ENCODE data around the gene CPPED1.

CPPED1 gene

DNA sequence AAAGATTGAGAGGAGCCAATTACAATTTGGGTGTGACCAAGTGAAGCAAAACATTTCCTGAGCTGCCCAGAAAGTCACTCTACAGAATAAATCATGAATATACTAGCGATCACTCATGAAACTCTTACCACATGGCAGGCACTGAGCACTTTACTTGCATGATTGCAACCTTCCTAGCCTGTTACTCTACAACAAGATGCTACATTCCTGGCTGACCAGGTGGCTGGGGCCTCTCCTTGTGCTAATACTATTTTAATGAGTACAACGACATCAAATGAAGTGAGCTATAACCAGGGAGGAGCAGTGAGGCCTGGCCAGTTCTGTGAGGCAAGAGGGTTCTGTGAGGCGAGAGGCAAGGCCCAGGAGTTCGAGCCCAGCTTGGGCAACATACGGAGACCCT lies 75.2 kb downstream of the CPPED1 start:
- H3K27ac ChIP-seq: no peak overlapping the region
- TF ChIP-seq, protein P1, sequence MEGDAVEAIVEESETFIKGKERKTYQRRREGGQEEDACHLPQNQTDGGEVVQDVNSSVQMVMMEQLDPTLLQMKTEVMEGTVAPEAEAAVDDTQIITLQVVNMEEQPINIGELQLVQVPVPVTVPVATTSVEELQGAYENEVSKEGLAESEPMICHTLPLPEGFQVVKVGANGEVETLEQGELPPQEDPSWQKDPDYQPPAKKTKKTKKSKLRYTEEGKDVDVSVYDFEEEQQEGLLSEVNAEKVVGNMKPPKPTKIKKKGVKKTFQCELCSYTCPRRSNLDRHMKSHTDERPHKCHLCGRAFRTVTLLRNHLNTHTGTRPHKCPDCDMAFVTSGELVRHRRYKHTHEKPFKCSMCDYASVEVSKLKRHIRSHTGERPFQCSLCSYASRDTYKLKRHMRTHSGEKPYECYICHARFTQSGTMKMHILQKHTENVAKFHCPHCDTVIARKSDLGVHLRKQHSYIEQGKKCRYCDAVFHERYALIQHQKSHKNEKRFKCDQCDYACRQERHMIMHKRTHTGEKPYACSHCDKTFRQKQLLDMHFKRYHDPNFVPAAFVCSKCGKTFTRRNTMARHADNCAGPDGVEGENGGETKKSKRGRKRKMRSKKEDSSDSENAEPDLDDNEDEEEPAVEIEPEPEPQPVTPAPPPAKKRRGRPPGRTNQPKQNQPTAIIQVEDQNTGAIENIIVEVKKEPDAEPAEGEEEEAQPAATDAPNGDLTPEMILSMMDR (conservative IDR thresholded peaks at IDR 0.05): no peak
- TF ChIP-seq ZFX (IDR thresholded peaks at IDR 0.05): no peak

DNA sequence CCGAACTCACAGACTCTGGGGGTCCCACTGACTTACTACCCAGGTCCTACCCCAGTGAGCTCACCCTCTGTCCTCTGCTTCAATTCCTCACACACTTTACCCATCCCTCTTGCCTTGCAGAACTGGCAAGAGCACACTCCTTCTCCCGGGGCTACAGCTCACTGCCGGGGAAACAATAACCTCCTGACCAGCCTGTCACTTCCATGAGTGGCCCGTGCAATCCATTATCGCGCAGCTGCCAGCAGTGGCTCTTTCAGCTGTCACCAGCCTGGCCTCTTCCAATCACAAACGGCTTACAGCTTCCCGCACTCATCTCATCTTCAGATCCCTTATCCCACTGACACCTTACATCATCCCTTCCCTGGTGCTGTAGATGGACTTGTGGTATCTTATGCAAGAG lies 79.5 kb downstream of the CPPED1 start:
- H3K27ac ChIP-seq: no peak overlapping the region
- TF ChIP-seq, protein P1 (conservative IDR thresholded peaks at IDR 0.05): no peak
- no peak for TF ChIP-seq ZFX (IDR thresholded peaks at IDR 0.05)

DNA sequence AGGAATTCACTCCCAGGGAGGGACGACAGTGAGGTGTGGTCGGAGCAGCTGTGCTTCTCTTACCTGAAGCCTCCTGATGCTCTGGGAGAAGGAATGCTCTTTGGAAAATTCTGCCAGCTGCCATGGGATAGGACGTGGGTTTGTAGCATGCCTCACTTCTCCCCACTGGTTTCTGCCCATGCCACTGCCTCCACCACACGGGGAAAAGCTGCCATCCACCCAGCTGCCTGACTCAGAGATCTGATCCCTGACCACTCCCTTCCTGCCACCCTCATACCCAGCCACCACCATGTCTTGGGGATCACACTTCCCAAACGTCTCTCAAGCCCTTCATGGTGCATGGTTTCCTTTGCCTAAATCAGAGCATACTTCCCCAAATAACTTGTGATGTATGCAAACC lies 80.0 kb downstream of the CPPED1 start:
- no peak for TF ChIP-seq ZFX (IDR thresholded peaks at IDR 0.05)
- TF ChIP-seq, protein P1 (conservative IDR thresholded peaks at IDR 0.05): no peak
- no peak overlapping the region for H3K27ac ChIP-seq

DNA sequence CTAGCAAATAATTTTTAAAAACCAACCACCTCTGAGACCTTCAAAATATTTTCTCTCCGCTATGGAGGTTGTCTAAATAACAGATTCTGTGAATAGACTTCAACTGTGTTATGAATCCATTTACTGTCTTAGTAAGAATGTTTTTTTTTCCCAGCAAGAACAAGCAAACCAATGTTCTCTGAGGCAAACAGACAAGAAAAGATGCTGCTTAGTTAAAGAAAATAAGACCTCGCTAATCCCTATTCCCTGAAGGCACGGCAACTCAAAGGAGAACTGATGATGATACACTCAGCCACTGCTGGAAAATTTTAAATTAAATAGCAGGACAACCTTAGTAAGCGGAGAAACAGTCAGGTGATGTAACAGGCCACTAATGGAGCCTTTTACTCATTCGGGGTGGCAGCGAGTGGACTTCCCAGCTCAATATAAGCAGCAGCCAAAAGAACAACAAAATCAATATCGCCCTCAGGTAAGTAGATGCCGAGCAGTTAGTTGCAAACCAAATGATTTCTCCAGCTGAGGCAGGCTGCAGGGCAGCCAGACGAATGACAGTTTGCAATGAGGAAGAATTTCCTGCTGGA lies 81.8 kb downstream of the CPPED1 start:
- TF ChIP-seq ZFX (IDR thresholded peaks at IDR 0.05): no peak
- TF ChIP-seq, protein P1 (conservative IDR thresholded peaks at IDR 0.05): no peak
- H3K27ac ChIP-seq: no peak overlapping the region

DNA sequence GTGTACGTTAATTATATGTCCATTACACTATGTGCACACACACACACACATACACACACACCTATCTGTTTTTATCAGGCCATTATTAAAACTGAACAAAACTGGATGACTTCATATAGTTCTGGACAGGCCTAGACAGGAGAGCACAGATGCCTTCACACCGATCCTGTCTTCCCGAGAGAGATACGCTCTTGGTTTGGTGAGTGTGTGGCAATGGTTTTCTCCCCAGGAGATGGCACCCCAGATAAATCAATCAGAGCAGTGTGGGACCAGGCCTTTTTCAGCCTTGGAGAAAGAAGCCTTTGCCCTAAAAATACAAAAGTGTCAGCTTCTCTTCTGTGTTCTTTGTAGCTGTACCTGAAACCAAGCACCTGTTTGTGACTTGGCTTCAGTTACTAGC lies 83.7 kb downstream of the CPPED1 start:
- H3K27ac ChIP-seq: no peak overlapping the region
- TF ChIP-seq, protein P1 (conservative IDR thresholded peaks at IDR 0.05): no peak
- no peak for TF ChIP-seq ZFX (IDR thresholded peaks at IDR 0.05)

DNA sequence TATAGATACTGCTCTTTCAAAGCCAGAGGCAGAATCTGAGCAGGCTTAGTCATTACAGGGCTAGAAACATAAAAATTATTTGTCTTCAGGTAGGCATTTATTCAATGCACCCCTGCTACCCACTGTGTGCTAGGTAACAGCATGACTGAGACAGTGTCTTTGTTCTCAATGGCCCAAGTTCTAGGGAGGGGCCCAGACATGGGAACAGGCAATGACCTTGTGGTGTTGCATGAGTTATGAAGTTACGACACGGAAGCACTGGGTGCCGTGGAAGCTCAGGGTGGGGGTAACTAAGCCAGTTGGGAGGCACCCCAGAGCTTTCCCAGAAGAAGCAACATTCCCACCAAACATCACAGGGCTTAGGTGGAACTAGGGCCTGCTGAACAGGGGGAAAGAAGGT lies 87.0 kb downstream of the CPPED1 start:
- TF ChIP-seq ZFX (IDR thresholded peaks at IDR 0.05): no peak
- TF ChIP-seq, protein P1 (conservative IDR thresholded peaks at IDR 0.05): no peak
- H3K27ac ChIP-seq: no peak overlapping the region

DNA sequence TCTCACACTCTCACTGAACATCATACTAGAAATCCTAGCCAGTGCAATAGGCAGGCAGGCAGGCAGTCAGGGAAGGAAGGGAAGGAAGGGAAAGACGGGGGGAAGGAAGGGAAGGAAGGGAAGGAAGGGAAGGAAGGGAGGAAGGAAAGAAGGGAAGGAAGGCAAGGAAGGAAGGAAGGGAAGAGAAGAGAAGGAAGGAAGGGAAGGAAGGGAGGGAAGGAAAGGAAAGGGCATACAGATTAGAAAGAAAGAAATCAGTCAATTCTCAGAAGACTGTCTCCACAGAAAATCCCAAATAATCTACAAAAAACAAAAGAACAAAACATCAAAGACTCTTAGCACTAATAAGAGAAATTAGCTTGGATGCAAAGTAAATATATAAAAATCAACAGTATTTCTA lies 93.9 kb downstream of the CPPED1 start:
- no peak overlapping the region for H3K27ac ChIP-seq
- TF ChIP-seq ZFX (IDR thresholded peaks at IDR 0.05): no peak
- TF ChIP-seq, protein P1 (conservative IDR thresholded peaks at IDR 0.05): no peak
